MM.1S (cell line): Measurements from ENCODE around the gene IGDCC3.

Experiments used
- DNase-seq: peaks from one replicate; pipeline ENCODE4 v3.0.0-alpha.2; 2015
- H2AFZ ChIP-seq: fragments of 300-600 bp; sonication (generic); 2 replicates; pipeline ENCODE4 v1.6.0; 2016; ENCODE audit warnings: antibody characterized with exemption, low read length
- H3F3A ChIP-seq: fragments of 300-600 bp; sonication (generic); 2 replicates; pipeline ENCODE4 v1.6.1; 2016; ENCODE audit warnings: mild to moderate bottlenecking, antibody characterized with exemption, low read length, moderate library complexity, mixed read lengths; ENCODE audit not compliant: insufficient read depth
- H3K27ac ChIP-seq: fragments of 300-600 bp; sonication (generic); 2 replicates; pipeline ENCODE4 v1.5.1; 2016; ENCODE audit warnings: mild to moderate bottlenecking, low read length
- H3K27me3 ChIP-seq: fragments of 300-600 bp; sonication (generic); replicated peaks from 2 replicates; pipeline ENCODE4 v1.6.0; 2016; ENCODE audit warnings: low read length; ENCODE audit not compliant: insufficient read depth
- H3K36me3 ChIP-seq: fragments of 300-600 bp; sonication (generic); replicated peaks from 2 replicates; pipeline ENCODE4 v1.6.1; 2016; ENCODE audit warnings: mild to moderate bottlenecking, low read length, mixed read lengths; ENCODE audit not compliant: insufficient read depth
- H3K4me1 ChIP-seq: fragments of 300-600 bp; sonication (generic); 2 replicates; pipeline ENCODE4 v1.6.1; 2016; ENCODE audit warnings: low read length, mixed read lengths
- H3K4me2 ChIP-seq: fragments of 300-600 bp; sonication (generic); 2 replicates; pipeline ENCODE4 v1.6.0; 2016; ENCODE audit warnings: low read depth, low read length
- H3K4me3 ChIP-seq: fragments of 300-600 bp; sonication (generic); 2 replicates; pipeline ENCODE4 v1.5.1; 2016; ENCODE audit warnings: low read length, mixed read lengths
- H3K79me2 ChIP-seq: fragments of 300-600 bp; sonication (generic); 2 replicates; pipeline ENCODE4 v1.6.1; 2016; ENCODE audit warnings: mixed run types, low read length, mixed read lengths
- H3K9ac ChIP-seq: fragments of 300-600 bp; sonication (generic); 2 replicates; pipeline ENCODE4 v1.6.1; 2016; ENCODE audit warnings: low read length, mixed read lengths
- H3K9me2 ChIP-seq: fragments of 300-600 bp; sonication (generic); replicated peaks from 2 replicates; pipeline ENCODE4 v1.6.1; 2016; ENCODE audit warnings: mild to moderate bottlenecking, low read length, mixed read lengths; ENCODE audit not compliant: insufficient read depth
- H3K9me3 ChIP-seq: fragments of 300-600 bp; sonication (generic); replicated peaks from 2 replicates; pipeline ENCODE4 v1.6.1; 2016; ENCODE audit warnings: mild to moderate bottlenecking, low read length, mixed read lengths; ENCODE audit not compliant: insufficient read depth
- H4K20me1 ChIP-seq: fragments of 300-600 bp; sonication (generic); 2 replicates; pipeline ENCODE4 v1.6.1; 2016; ENCODE audit warnings: mild to moderate bottlenecking, low read length, moderate library complexity, mixed read lengths; ENCODE audit not compliant: insufficient read depth
- EZH2 ChIP-seq: fragments of 300-600 bp; sonication (generic); optimal IDR thresholded peaks from 2 replicates; pipeline ENCODE3; 2017; ENCODE audit warnings: low read depth, mild to moderate bottlenecking, antibody characterized with exemption, low read length, mixed read lengths
- EZH2phosphoT487 ChIP-seq: fragments of 300-600 bp; sonication (generic); IDR thresholded peaks from 2 replicates; pipeline ENCODE4 v1.6.1; 2018; ENCODE audit warnings: antibody characterized with exemption, low read length
- TF ChIP-seq, protein P1 (sequence below): fragments of 300-600 bp; sonication (generic); IDR thresholded peaks from 2 replicates; pipeline ENCODE4 v1.5.1; 2016; ENCODE audit warnings: antibody characterized with exemption, low read length, mixed read lengths

IGDCC3 gene

DNA sequence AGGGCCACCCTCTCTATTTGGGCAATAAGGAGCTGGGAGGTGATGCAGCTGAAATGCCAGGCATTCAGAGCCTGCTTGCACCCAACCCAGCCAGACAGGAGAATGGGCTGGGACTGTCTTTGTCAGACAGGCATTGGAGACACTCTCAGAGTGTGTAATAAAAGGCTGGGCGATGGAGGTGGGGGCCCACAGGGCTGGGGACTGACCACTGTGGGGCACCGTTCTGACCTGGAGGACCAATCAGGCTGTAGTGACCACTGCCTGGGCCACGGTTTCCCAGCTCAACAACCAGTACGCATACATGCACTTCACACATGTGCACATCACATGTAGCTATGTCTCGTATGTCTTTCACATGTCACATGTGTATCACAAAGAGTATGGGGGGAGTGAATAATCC, 5.7 kb upstream of the IGDCC3 start:
- no peaks in the 10 kb centered on the region for H3K79me2 ChIP-seq
- no peaks in the 10 kb centered on the region for H3F3A ChIP-seq
- H3K27me3 ChIP-seq, result peaks cover 38% of the 10 kb centered on the region
- no peak overlapping the region for H3K4me3 ChIP-seq
- no peak for DNase-seq
- H3K36me3 ChIP-seq, result no peaks in the 10 kb centered on the region
- H3K9me2 ChIP-seq, result no peaks in the 10 kb centered on the region
- no peaks in the 10 kb centered on the region for H3K9me3 ChIP-seq
- no peaks in the 10 kb centered on the region for H4K20me1 ChIP-seq
- no peak overlapping the region for H2AFZ ChIP-seq
- H3K9ac ChIP-seq, result no peak overlapping the region
- H3K4me2 ChIP-seq, result no peak overlapping the region
- TF ChIP-seq EZH2, result no peak
- TF ChIP-seq EZH2phosphoT487, result no peak
- TF ChIP-seq, protein P1, sequence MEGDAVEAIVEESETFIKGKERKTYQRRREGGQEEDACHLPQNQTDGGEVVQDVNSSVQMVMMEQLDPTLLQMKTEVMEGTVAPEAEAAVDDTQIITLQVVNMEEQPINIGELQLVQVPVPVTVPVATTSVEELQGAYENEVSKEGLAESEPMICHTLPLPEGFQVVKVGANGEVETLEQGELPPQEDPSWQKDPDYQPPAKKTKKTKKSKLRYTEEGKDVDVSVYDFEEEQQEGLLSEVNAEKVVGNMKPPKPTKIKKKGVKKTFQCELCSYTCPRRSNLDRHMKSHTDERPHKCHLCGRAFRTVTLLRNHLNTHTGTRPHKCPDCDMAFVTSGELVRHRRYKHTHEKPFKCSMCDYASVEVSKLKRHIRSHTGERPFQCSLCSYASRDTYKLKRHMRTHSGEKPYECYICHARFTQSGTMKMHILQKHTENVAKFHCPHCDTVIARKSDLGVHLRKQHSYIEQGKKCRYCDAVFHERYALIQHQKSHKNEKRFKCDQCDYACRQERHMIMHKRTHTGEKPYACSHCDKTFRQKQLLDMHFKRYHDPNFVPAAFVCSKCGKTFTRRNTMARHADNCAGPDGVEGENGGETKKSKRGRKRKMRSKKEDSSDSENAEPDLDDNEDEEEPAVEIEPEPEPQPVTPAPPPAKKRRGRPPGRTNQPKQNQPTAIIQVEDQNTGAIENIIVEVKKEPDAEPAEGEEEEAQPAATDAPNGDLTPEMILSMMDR, result no peak
- peaks cover 4% of the 10 kb centered on the region; the same call in 1 of the 2 replicates for H3K4me1 ChIP-seq
- H3K27ac ChIP-seq, result no peak overlapping the region

DNA sequence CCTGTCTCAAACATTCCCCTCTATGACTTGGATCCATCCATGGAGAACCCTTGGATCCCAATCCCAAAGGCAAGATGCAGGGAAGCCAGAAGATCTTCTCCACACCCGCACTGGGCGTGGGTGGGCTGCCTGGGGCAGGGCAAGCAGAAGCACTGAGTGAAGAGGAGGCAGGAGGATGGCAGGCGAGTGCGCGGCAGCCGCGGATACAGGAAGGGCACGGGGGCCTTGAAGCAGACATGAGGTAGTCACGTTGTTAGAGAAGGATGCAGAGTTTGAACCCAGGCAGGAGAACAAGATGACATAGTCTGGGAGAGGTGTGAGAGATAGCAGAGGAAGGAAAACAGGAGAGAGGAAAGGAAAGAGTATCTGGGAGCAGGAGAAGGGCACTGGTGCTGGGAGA, 5.1 kb upstream of the IGDCC3 start:
- H3F3A ChIP-seq, result no peaks in the 10 kb centered on the region
- H3K4me3 ChIP-seq, result no peak overlapping the region
- no peak overlapping the region for H3K4me2 ChIP-seq
- no peak overlapping the region for H2AFZ ChIP-seq
- H3K4me1 ChIP-seq, result peaks cover 4% of the 10 kb centered on the region; the same call in 1 of the 2 replicates
- DNase-seq, result no peak
- H4K20me1 ChIP-seq, result no peaks in the 10 kb centered on the region
- H3K27me3 ChIP-seq, result peaks cover 39% of the 10 kb centered on the region
- H3K36me3 ChIP-seq, result no peaks in the 10 kb centered on the region
- H3K79me2 ChIP-seq, result no peaks in the 10 kb centered on the region
- no peak overlapping the region for H3K9ac ChIP-seq
- H3K27ac ChIP-seq, result no peak overlapping the region
- no peaks in the 10 kb centered on the region for H3K9me2 ChIP-seq
- TF ChIP-seq EZH2 (no peak), EZH2phosphoT487 (no peak)
- TF ChIP-seq, protein P1, result no peak
- no peaks in the 10 kb centered on the region for H3K9me3 ChIP-seq

DNA sequence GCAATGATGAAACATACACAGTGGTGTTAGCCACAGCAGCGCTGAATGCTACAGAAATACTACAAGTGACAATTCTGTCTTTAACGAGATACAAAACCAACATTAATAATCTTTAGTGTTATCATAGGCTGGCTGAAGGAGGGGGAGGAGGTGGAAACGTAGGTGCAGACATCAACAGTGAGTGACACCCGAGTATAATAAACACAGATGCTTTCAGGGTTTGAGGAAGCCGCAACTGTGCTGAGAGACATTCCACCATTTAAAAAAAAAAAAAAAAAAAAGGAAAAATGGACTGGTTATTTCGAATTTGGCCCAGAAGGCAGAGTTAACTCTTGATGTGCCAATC, 4.3 kb upstream of the IGDCC3 start:
- TF ChIP-seq EZH2 (no peak), EZH2phosphoT487 (no peak)
- TF ChIP-seq, protein P1, result no peak
- peaks cover 43% of the 10 kb centered on the region for H3K27me3 ChIP-seq

More for the DNA sequence above, 4.3 kb upstream of the IGDCC3 start:
- no peaks in the 10 kb centered on the region for H3F3A ChIP-seq
- H3K79me2 ChIP-seq, result no peaks in the 10 kb centered on the region
- no peak overlapping the region for H3K9ac ChIP-seq
- no peaks in the 10 kb centered on the region for H4K20me1 ChIP-seq
- DNase-seq, result no peak
- H3K27ac ChIP-seq, result no peak overlapping the region
- H3K9me3 ChIP-seq, result no peaks in the 10 kb centered on the region
- H3K36me3 ChIP-seq, result no peaks in the 10 kb centered on the region
- H3K9me2 ChIP-seq, result no peaks in the 10 kb centered on the region
- H3K4me3 ChIP-seq, result no peak overlapping the region
- no peak overlapping the region for H2AFZ ChIP-seq
- H3K4me2 ChIP-seq, result no peak overlapping the region
- peaks cover 4% of the 10 kb centered on the region; the same call in 1 of the 2 replicates for H3K4me1 ChIP-seq
